HepG2 (cell line): ENCODE data around the gene UPF3A. TPM values are rescaled to one million over a fixed set of nuclear protein-coding genes. Genes with fewer than 3 reads are reported as not detected.
A peak's percentile ranks its signal among the peaks of the same experiment; 100 is the strongest.

ENCODE experiments used
- DDIT3 ChIP-seq: sonication (generic); formaldehyde crosslinking; IDR thresholded peaks from 2 replicates; pipeline ENCODE4 v1.4.0; 2020; ENCODE audit warnings: mild to moderate bottlenecking, missing genetic modification reagents
- ETV5 ChIP-seq: IDR thresholded peaks from 2 replicates; pipeline ENCODE4 v1.6.1; 2018; ENCODE audit warnings: missing biosample characterization, missing genetic modification reagents, inconsistent platforms, borderline replicate concordance
- FOSL2 ChIP-seq: sonication (generic); formaldehyde crosslinking; IDR thresholded peaks from 2 replicates; pipeline ENCODE4 v1.4.0; 2020; ENCODE audit warnings: missing genetic modification reagents
- HNF1A ChIP-seq, 2 experiments: sonication (generic) in 1 of 2; formaldehyde crosslinking in 1 of 2; IDR thresholded peaks; 2 replicates each; pipeline versions ENCODE4 v1.4.0 to v1.6.1; 2016 to 2020; ENCODE audit warnings: borderline replicate concordance in 1 of 2, low read depth in 1 of 2, mild to moderate bottlenecking in 1 of 2, missing genetic modification reagents in 1 of 2
- ISL2 ChIP-seq: sonication (generic); formaldehyde crosslinking; IDR thresholded peaks from 2 replicates; pipeline ENCODE4 v1.5.0; 2020; ENCODE audit warnings: missing genetic modification reagents
- MBNL3 ChIP-seq: fragments of 250-450 bp; sonication (Bioruptor Pico); conservative IDR thresholded peaks from 2 replicates; pipeline ENCODE4 v1.8.0; 2022; ENCODE audit warnings: mild to moderate bottlenecking, inconsistent platforms
- MZF1 ChIP-seq: sonication (generic); formaldehyde crosslinking; IDR thresholded peaks from 2 replicates; pipeline ENCODE4 v1.8.1; 2023; ENCODE audit warnings: mild to moderate bottlenecking, missing genetic modification reagents, borderline replicate concordance
- NCOR1 ChIP-seq: fragments of 200-600 bp; sonication (generic); IDR thresholded peaks from 2 replicates; pipeline ENCODE4 v1.7.0; 2017; ENCODE audit warnings: antibody characterized with exemption, low read length, borderline replicate concordance
- NFATC3 ChIP-seq: sonication (generic); formaldehyde crosslinking; IDR thresholded peaks from 2 replicates; pipeline ENCODE4 v1.5.1; 2020; ENCODE audit warnings: mild to moderate bottlenecking, missing genetic modification reagents
- NKX3-1 ChIP-seq: sonication (generic); formaldehyde crosslinking; IDR thresholded peaks from 2 replicates; pipeline ENCODE4 v1.5.0; 2020; ENCODE audit warnings: missing genetic modification reagents
- POGZ ChIP-seq: sonication (generic); formaldehyde crosslinking; IDR thresholded peaks from 2 replicates; pipeline ENCODE4 v1.4.0; 2020; ENCODE audit warnings: mild to moderate bottlenecking, missing genetic modification reagents
- RORA ChIP-seq: sonication (generic); formaldehyde crosslinking; IDR thresholded peaks from 2 replicates; pipeline ENCODE4 v1.5.0; 2020; ENCODE audit warnings: mild to moderate bottlenecking, missing genetic modification reagents, moderate library complexity
- SIX1 ChIP-seq: sonication (generic); formaldehyde crosslinking; IDR thresholded peaks from 2 replicates; pipeline ENCODE4 v1.4.0; 2020; ENCODE audit warnings: missing genetic modification reagents, borderline replicate concordance
- SRSF1 ChIP-seq: fragments of 200-400 bp; formaldehyde crosslinking; optimal IDR thresholded peaks from 2 replicates; pipeline ENCODE3; 2017; ENCODE audit warnings: mild to moderate bottlenecking, low read depth, low read length, moderate library complexity
- TRIM24 ChIP-seq: sonication (generic); formaldehyde crosslinking; IDR thresholded peaks from 2 replicates; pipeline ENCODE4 v1.8.0; 2022; ENCODE audit warnings: mild to moderate bottlenecking, missing genetic modification reagents
- ZNF550 ChIP-seq: sonication (generic); formaldehyde crosslinking; IDR thresholded peaks from 2 replicates; pipeline ENCODE4 v1.4.0; 2020; ENCODE audit warnings: mild to moderate bottlenecking, missing genetic modification reagents, borderline replicate concordance
- ZNF572 ChIP-seq: sonication (generic); formaldehyde crosslinking; IDR thresholded peaks from 2 replicates; pipeline ENCODE4 v1.5.1; 2020; ENCODE audit warnings: mild to moderate bottlenecking, missing genetic modification reagents
- ZNF773 ChIP-seq: sonication (generic); formaldehyde crosslinking; IDR thresholded peaks from 2 replicates; pipeline ENCODE4 v1.4.0; 2020; ENCODE audit warnings: missing genetic modification reagents, borderline replicate concordance
- ZNF816 ChIP-seq: sonication (generic); formaldehyde crosslinking; IDR thresholded peaks from 2 replicates; pipeline ENCODE4 v1.8.0; 2022; ENCODE audit warnings: missing genetic modification reagents, mild to moderate bottlenecking, borderline replicate concordance
- polyA plus RNA-seq, 8 experiments: library from polyadenylated mRNA; depleted of rRNA in 3 of 8; stranded (reverse) in 7 of 8; unstranded in 1 of 8; fragments of >200 nt; fragmentation: Illumina TruSeq in 4 of 8; extraction: Trizol in 4 of 8; gene quantifications; 2 replicates each; pipeline versions ENCODE4 v1.2.1 to v1.2.3, GENCODE V29; 2011 to 2016; ENCODE audit warnings: low read depth in 4 of 8, missing spikeins in 1 of 8, mixed read lengths in 1 of 8; ENCODE audit not compliant: insufficient read depth in 1 of 8
- total RNA-seq, 5 experiments: library from RNA; depleted of rRNA; stranded (reverse); fragments of >200 nt; fragmentation: Illumina TruSeq; extraction: Trizol; gene quantifications; 2 replicates each; pipeline ENCODE4 v1.2.3, GENCODE V29; 2016; ENCODE audit warnings: low read depth in 1 of 5
- TF ChIP-seq, protein P1 (sequence below): sonication (generic); formaldehyde crosslinking; IDR thresholded peaks from 2 replicates; pipeline ENCODE4 v1.5.0; 2020; ENCODE audit warnings: mild to moderate bottlenecking, missing genetic modification reagents, borderline replicate concordance
- TF ChIP-seq, protein P2 (sequence below): IDR thresholded peaks from 2 replicates; pipeline ENCODE4 v1.6.1; 2012; ENCODE audit warnings: inconsistent platforms

UPF3A gene
- total and polyA plus RNA-seq, 2 of the 13 experiments (the other 11 are each of a cell fraction or from before 2014, with no cell fraction given) = 60.2 to 63.8 TPM

DNA sequence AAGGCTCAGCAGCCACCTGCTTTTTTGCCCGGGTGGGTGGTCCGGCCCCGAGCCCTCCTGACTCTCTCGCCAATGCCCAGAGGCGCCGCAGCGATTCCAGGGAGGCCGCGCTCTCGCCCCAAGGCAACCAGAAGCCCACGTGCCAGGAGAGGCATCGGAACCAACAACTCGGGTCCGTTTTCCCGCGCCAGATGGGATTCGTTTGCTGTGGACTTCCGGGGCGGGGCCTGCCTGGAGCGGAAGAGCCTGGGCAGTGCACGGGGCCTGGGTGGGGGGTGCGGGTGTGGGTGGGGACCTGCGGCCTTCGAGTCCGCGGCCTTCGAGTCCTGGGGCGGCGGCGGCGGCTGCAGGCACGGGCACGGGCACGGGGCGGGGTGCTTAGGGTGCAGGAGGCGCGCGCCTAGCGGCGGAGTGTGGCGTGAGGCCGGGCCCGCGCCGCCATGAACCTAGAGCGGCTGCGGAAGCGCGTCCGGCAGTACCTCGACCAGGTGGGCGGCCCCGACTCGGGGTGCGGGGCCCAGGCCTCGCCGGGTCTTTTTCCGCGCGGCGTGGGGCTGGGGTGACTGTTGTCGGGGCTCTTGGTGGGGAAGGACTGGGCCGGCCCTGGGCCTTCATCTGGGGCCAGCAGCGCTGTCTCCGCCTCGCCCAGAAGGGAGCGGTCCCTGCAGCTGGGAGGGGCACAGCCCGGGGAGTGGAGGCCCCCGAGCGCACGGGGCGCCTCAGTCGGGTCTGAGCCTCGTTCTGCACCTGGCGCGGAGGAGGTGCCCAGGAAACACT lies 46.6 kb upstream of the UPF3A start, which contains the start of gene CDC16 (continued):
- TF ChIP-seq FOSL2 (CRISPR knock-in tag) (peak; percentile 37; the same call in 1 of the 2 replicates), NKX3-1 (CRISPR knock-in tag) (peak; percentile 91), SRSF1 (peak; percentile 23), POGZ (peak; percentile 99), MBNL3 (CRISPR knock-in tag) (0 out of 2 replicates have a peak, but pooled peaks have one; percentile 71), SIX1 (CRISPR knock-in tag) (no peak), ZNF816 (CRISPR knock-in tag) (no peak; the same call in 1 of the 2 replicates), ZNF773 (0 out of 2 replicates have a peak, but pooled peaks have one; percentile 82), DDIT3 (CRISPR knock-in tag) (no peak), MZF1 (CRISPR knock-in tag) (no peak), NFATC3 (CRISPR knock-in tag) (peak; percentile 72; the same call in 1 of the 2 replicates), TRIM24 (CRISPR knock-in tag) (no peak), ZNF572 (no peak), ISL2 (CRISPR knock-in tag) (peak; percentile 17), ETV5 (peak; percentile 57), RORA (CRISPR knock-in tag) (no peak), NCOR1 (no peak), HNF1A (IDR thresholded peaks at IDR 0.05; ENCODE audit: low read depth) (no peak), HNF1A (CRISPR knock-in tag; IDR thresholded peaks at IDR 0.05; ENCODE audit: borderline replicate concordance) (peak; percentile 59; the same call in 1 of the 2 replicates), ZNF550 (CRISPR knock-in tag) (no peak)
- TF ChIP-seq, protein P1, sequence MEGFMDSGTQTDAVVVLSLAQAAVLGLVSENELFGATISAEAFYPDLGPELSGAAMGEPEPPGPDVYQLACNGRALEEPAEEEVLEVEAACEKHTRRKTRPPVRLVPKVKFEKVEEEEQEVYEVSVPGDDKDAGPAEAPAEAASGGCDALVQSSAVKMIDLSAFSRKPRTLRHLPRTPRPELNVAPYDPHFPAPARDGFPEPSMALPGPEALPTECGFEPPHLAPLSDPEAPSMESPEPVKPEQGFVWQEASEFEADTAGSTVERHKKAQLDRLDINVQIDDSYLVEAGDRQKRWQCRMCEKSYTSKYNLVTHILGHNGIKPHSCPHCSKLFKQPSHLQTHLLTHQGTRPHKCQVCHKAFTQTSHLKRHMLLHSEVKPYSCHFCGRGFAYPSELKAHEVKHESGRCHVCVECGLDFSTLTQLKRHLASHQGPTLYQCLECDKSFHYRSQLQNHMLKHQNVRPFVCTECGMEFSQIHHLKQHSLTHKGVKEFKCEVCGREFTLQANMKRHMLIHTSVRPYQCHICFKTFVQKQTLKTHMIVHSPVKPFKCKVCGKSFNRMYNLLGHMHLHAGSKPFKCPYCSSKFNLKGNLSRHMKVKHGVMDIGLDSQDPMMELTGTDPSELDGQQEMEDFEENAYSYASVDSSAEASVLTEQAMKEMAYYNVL = no peak
- TF ChIP-seq, protein P2, sequence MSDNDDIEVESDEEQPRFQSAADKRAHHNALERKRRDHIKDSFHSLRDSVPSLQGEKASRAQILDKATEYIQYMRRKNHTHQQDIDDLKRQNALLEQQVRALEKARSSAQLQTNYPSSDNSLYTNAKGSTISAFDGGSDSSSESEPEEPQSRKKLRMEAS = peak; percentile 100
